ENCODE measurements around the gene FTHL17.

DNA sequence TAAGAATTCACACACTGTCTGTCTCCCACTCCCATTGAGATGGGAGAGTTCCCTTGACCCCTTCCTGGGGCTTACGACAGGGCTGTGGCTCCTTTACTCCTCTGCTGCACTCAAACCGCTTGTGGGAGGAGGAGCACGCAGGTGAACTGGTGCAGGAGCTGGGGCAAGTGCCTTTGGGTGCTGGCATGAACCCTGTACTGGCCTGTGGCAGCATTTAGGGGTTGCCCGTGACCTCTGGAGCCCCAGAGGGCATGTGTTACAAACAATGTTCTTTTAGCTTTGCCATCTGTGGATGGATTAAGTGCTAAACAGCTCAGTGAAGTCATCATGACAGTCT is 21.8 kb upstream of the FTHL17 start:
- TF ChIP-seq, protein P1, sequence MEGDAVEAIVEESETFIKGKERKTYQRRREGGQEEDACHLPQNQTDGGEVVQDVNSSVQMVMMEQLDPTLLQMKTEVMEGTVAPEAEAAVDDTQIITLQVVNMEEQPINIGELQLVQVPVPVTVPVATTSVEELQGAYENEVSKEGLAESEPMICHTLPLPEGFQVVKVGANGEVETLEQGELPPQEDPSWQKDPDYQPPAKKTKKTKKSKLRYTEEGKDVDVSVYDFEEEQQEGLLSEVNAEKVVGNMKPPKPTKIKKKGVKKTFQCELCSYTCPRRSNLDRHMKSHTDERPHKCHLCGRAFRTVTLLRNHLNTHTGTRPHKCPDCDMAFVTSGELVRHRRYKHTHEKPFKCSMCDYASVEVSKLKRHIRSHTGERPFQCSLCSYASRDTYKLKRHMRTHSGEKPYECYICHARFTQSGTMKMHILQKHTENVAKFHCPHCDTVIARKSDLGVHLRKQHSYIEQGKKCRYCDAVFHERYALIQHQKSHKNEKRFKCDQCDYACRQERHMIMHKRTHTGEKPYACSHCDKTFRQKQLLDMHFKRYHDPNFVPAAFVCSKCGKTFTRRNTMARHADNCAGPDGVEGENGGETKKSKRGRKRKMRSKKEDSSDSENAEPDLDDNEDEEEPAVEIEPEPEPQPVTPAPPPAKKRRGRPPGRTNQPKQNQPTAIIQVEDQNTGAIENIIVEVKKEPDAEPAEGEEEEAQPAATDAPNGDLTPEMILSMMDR (IDR thresholded peaks at IDR 0.05) = no peak
- TF ChIP-seq POLR2A (IDR thresholded peaks at IDR 0.05) = no peak
- no peak for TF ChIP-seq POLR2AphosphoS5 (IDR thresholded peaks at IDR 0.05)
